Bladder microvascular endothelial cell (primary cell): Measurements from ENCODE around the gene UBR7. TPM values are rescaled to one million over a fixed set of nuclear protein-coding genes. Genes with fewer than 3 reads are reported as not detected.

Experiments
- total RNA-seq: library from RNA; depleted of rRNA; stranded (reverse); fragments of >200 nt; gene quantifications from 2 replicates; pipeline ENCODE4 v1.2.3, GENCODE V29; 2014

The UBR7 gene
- total RNA-seq = 41.4 and 58.7 TPM in 2 replicates

GRCh38 chr14:93206793-93207467 lies at the start of gene UBR7, which contains the start of gene GON7:
TSS of gene UBR7 (plus strand) at chr14:93207256. CDS start at chr14:93207292, 36 bp downstream.
TSS of gene GON7 (minus strand) at chr14:93207065. CDS start at chr14:93207037, 28 bp downstream.

GRCh38 chr14:93184391-93185348 lies 22.4 kb upstream of the UBR7 start, which contains the start of the genes LYSET and MOAP1:
TSS of gene LYSET (plus strand) at chr14:93185317. CDS start at chr14:93185406, 89 bp downstream.
TSS of gene MOAP1 (minus strand) at chr14:93184897. CDS start at chr14:93184242, 655 bp downstream.

Other genes with a start within 250 kb of the UBR7 start
- 18.1 and 34.5 TPM in 2 replicates for gene ITPK1, start 91.3 kb upstream of the UBR7 start, total RNA-seq
- 14.1 and 27.1 TPM in 2 replicates for gene MOAP1, start 22.4 kb upstream of the UBR7 start, total RNA-seq
- gene LYSET, start 21.9 kb upstream of the UBR7 start, total RNA-seq = 5.2 and 12.2 TPM in 2 replicates
- gene GON7, start 191 bp upstream of the UBR7 start, total RNA-seq = 13.6 and 16.0 TPM in 2 replicates
- 13.9 and 30.8 TPM in 2 replicates for gene BTBD7, start 125.8 kb downstream of the UBR7 start, total RNA-seq
- not detected in 2 replicates for gene COX8C, start 139.9 kb downstream of the UBR7 start, total RNA-seq
- 0.06 TPM in 1 of 2 replicates, not detected in the other for gene UNC79, start 223.7 kb downstream of the UBR7 start, total RNA-seq